ENCODE data around the gene PHLDB3. TPM values are rescaled to one million over a fixed set of nuclear protein-coding genes. Genes with fewer than 3 reads are reported as not detected.

The PHLDB3 gene
- total RNA-seq, 1 experiment from 2014 or later: 29.0 TPM

- no peaks in the 10 kb centered on the region for H3K9me3 ChIP-seq (ENCODE audit: low read length)
- peak overlapping the region; percentile 89 for H2AFZ ChIP-seq (ENCODE audit: low read length)
- peak overlapping the region; percentile 90 for H3K9ac ChIP-seq (ENCODE audit: low read length)
- TF ChIP-seq EZH2phosphoT487 (IDR thresholded peaks at IDR 0.05; ENCODE audit: borderline replicate concordance, low read length) (no peak), EZH2 (IDR thresholded peaks at IDR 0.05; ENCODE audit: low read length, unreplicated experiment) (no peak), CTCF (conservative IDR thresholded peaks at IDR 0.05; ENCODE audit: low read depth, low read length) (no peak)
- peak overlapping the region; percentile 95 for H3K4me2 ChIP-seq (ENCODE audit: low read length)
- H3K36me3 ChIP-seq (ENCODE audit: low read depth, low read length): no peaks in the 10 kb centered on the region
- H3K79me2 ChIP-seq (ENCODE audit: low read length): 0 out of 2 replicates have a peak, but pooled peaks cover 9% of the 10 kb centered on the region
- DNase-seq (no peak), ATAC-seq (peak; percentile 37)
- ChIA-PET CTCF (interaction anchor here (1.0 to 1.4 kb wide), 2 partner anchors 17 to 55 kb away, joined by 3 to 9 read pairs; no protein-coding TSS in a partner anchor), POLR2A (ENCODE audit: unreplicated experiment) (no interaction called here)
- H4K20me1 ChIP-seq (ENCODE audit: low read length): no peaks in the 10 kb centered on the region
- H3K27ac ChIP-seq (ENCODE audit: low read length): peak overlapping the region; percentile 86
- BruUV-seq (replicated peaks): TSS peak; percentile 17
- H3K4me1 ChIP-seq (ENCODE audit: insufficient read depth, low read length): peaks cover 49% of the 10 kb centered on the region
- intact Hi-C loops (cut with micrococcal nuclease): loop anchor here (5.0 kb wide), 1 partner anchor 38 kb away; the partner anchor contains the start of gene PHLDB3
- H3K9me2 ChIP-seq (replicated peaks; ENCODE audit: low read length): no peaks in the 10 kb centered on the region
- no peaks in the 10 kb centered on the region for H3K27me3 ChIP-seq (ENCODE audit: low read length)
- peak overlapping the region; percentile 81 for H3K4me3 ChIP-seq (ENCODE audit: low read length)
- H3F3A ChIP-seq (ENCODE audit: low read length, unreplicated experiment): no peaks in the 10 kb centered on the region
Observed at GRCh38 chr19:43464134-43464775, 40.3 kb downstream of the PHLDB3 start.

GRCh38 chr19:43463381-43464133 lies 41.0 kb downstream of the PHLDB3 start:
- CTCF ChIA-PET: interaction anchor here (0.5 to 1.4 kb wide), 5 partner anchors 16 to 1107 kb away, joined by 3 to 14 read pairs (median 9); partner anchors contain the start of gene SMG9
- Histone ChIP-seq H4K20me1 (ENCODE audit: low read length) (no peaks in the 10 kb centered on the region), H3K27ac (ENCODE audit: low read length) (peak overlapping the region; percentile 86), H3K9me2 (replicated peaks; ENCODE audit: low read length) (no peaks in the 10 kb centered on the region), H3K9ac (ENCODE audit: low read length) (peak overlapping the region; percentile 90), H3K4me1 (ENCODE audit: insufficient read depth, low read length) (peaks cover 42% of the 10 kb centered on the region), H3K27me3 (ENCODE audit: low read length) (no peaks in the 10 kb centered on the region), H3K79me2 (ENCODE audit: low read length) (0 out of 2 replicates have a peak, but pooled peaks cover 9% of the 10 kb centered on the region), H3K36me3 (ENCODE audit: low read depth, low read length) (no peaks in the 10 kb centered on the region), H3K9me3 (ENCODE audit: low read length) (no peaks in the 10 kb centered on the region), H3K4me2 (ENCODE audit: low read length) (peak overlapping the region; percentile 95), H2AFZ (ENCODE audit: low read length) (peak overlapping the region; percentile 89), H3F3A (ENCODE audit: low read length, unreplicated experiment) (no peaks in the 10 kb centered on the region), H3K4me3 (ENCODE audit: low read length) (peak overlapping the region; percentile 81)
- POLR2A ChIA-PET (ENCODE audit: unreplicated experiment): no interaction called here
- DNase-seq (peak; percentile 91), ATAC-seq (peak; percentile 73)
- intact Hi-C loops (cut with micrococcal nuclease): loop anchor here (5.0 kb wide), 1 partner anchor 39 kb away; the partner anchor contains the start of gene PHLDB3
- TF ChIP-seq EZH2phosphoT487 (IDR thresholded peaks at IDR 0.05; ENCODE audit: borderline replicate concordance, low read length) (no peak), EZH2 (IDR thresholded peaks at IDR 0.05; ENCODE audit: low read length, unreplicated experiment) (no peak), CTCF (conservative IDR thresholded peaks at IDR 0.05; ENCODE audit: low read depth, low read length) (no peak)
- no TSS peak for BruUV-seq (replicated peaks)

Data from PC-3 (cell line).